Kidney tubule cell (primary cell): Measurements from ENCODE around the gene DLL4.
A peak's percentile ranks its signal among the peaks of the same experiment; 100 is the strongest.
"Not testable (repeated sequence)": the region's sequence is repeated elsewhere in the genome, so short reads cannot be mapped to it uniquely, and the experiment has no call there.

Experiments
- DNase-seq: peaks from one replicate; pipeline ENCODE4 v3.0.0-alpha.2; 2018; ENCODE audit warnings: low spot score

Gene DLL4

GRCh38 chr15:40941528-40942336 is 12.6 kb downstream of the DLL4 start:
- DNase-seq = peak; percentile 90

GRCh38 chr15:40942337-40942854 is 13.3 kb downstream of the DLL4 start:
- DNase-seq = no peak

GRCh38 chr15:40942878-40943277 is 13.7 kb downstream of the DLL4 start:
- no peak for DNase-seq

GRCh38 chr15:40943764-40944365 is 14.7 kb downstream of the DLL4 start:
- DNase-seq = no peak

- no peak for DNase-seq
Observed at GRCh38 chr15:40944510-40945296, 15.6 kb downstream of the DLL4 start.

- no peak for DNase-seq
Observed at GRCh38 chr15:40948706-40949473, 19.8 kb downstream of the DLL4 start.

- DNase-seq = no peak
Observed at GRCh38 chr15:40949756-40950207, 20.6 kb downstream of the DLL4 start.

GRCh38 chr15:40951764-40952163 is 22.6 kb downstream of the DLL4 start:
- DNase-seq = no peak

- no peak for DNase-seq
Observed at GRCh38 chr15:40952301-40952900, 23.3 kb downstream of the DLL4 start.

GRCh38 chr15:40952901-40953712 is 24.0 kb downstream of the DLL4 start, which contains the start of gene CHAC1:
Gene CHAC1 (plus strand): TSS chr15:40953471. CDS start chr15:40953584, 113 bp downstream.
- DNase-seq = peak; percentile 98

- peak; percentile 27 for DNase-seq
Observed at GRCh38 chr15:40953713-40954074, 24.6 kb downstream of the DLL4 start.

GRCh38 chr15:40954158-40954848 is 25.2 kb downstream of the DLL4 start:
- DNase-seq = not testable (repeated sequence)

GRCh38 chr15:40955141-40955903 is 26.2 kb downstream of the DLL4 start:
- DNase-seq = no peak

- no peak for DNase-seq
Observed at GRCh38 chr15:40955930-40956540, 26.9 kb downstream of the DLL4 start.

GRCh38 chr15:40956541-40956982 is 27.4 kb downstream of the DLL4 start:
- no peak for DNase-seq

- DNase-seq = no peak
Observed at GRCh38 chr15:40957041-40957555, 28.0 kb downstream of the DLL4 start.

- no peak for DNase-seq
Observed at GRCh38 chr15:40957581-40958051, 28.5 kb downstream of the DLL4 start.

- DNase-seq = no peak
Observed at GRCh38 chr15:40958146-40958545, 29.0 kb downstream of the DLL4 start.
